Ramos (cell line): ENCODE measurements around the gene CATSPERZ.

Source experiments
- in situ Hi-C: fragments of 300-500 bp; cut with MboI; formaldehyde crosslinking; loops from one replicate; pipeline ENCODE4 v1.14.3; 2022; ENCODE audit warnings: low sequenced_read_pairs; ENCODE audit not compliant: unreplicated experiment

Gene CATSPERZ

GRCh38 chr11:64337538-64338249 is 37.5 kb downstream of the CATSPERZ start:
- in situ Hi-C loops = no loop called here

- in situ Hi-C loops = no loop called here
These were observed 38.6 kb downstream of the CATSPERZ start for GRCh38 chr11:64338716-64339115.

- in situ Hi-C loops = no loop called here
These were observed 39.1 kb downstream of the CATSPERZ start for GRCh38 chr11:64339286-64339685.

- in situ Hi-C loops = no loop called here
These were observed 39.7 kb downstream of the CATSPERZ start, which contains the start of gene CCDC88B for GRCh38 chr11:64339754-64340408. CCDC88B (plus strand) TSS chr11:64340204; CDS start chr11:64340267, 63 bp downstream.

GRCh38 chr11:64340671-64341335 is 40.6 kb downstream of the CATSPERZ start:
- in situ Hi-C loops = no loop called here

GRCh38 chr11:64341429-64341828 is 41.3 kb downstream of the CATSPERZ start:
- in situ Hi-C loops = no loop called here

GRCh38 chr11:64341851-64342791 is 42.0 kb downstream of the CATSPERZ start:
- in situ Hi-C loops = no loop called here

GRCh38 chr11:64342869-64343745 is 42.9 kb downstream of the CATSPERZ start:
- in situ Hi-C loops = no loop called here

GRCh38 chr11:64343767-64344559 is 43.8 kb downstream of the CATSPERZ start:
- in situ Hi-C loops = no loop called here

GRCh38 chr11:64344787-64345186 is 44.6 kb downstream of the CATSPERZ start:
- in situ Hi-C loops = no loop called here

- in situ Hi-C loops = no loop called here
These were observed 47.2 kb downstream of the CATSPERZ start for GRCh38 chr11:64347193-64347867.

- in situ Hi-C loops = no loop called here
These were observed 48.3 kb downstream of the CATSPERZ start for GRCh38 chr11:64348383-64349024.

- in situ Hi-C loops = no loop called here
These were observed 48.8 kb downstream of the CATSPERZ start for GRCh38 chr11:64349025-64349387.

GRCh38 chr11:64349404-64349803 is 49.2 kb downstream of the CATSPERZ start:
- in situ Hi-C loops = no loop called here

- in situ Hi-C loops = no loop called here
These were observed 51.0 kb downstream of the CATSPERZ start for GRCh38 chr11:64351136-64351631.

GRCh38 chr11:64352099-64352994 is 52.2 kb downstream of the CATSPERZ start:
- in situ Hi-C loops = no loop called here
